HFFc6 (cell line): ENCODE results near the gene MOB3C. TPM values are rescaled to one million over a fixed set of nuclear protein-coding genes. Genes with fewer than 3 reads are reported as not detected.
"Not testable (repeated sequence)": the region's sequence is repeated elsewhere in the genome, so short reads cannot be mapped to it uniquely, and the experiment has no call there.

Source experiments
- DNase-seq: peaks from one replicate; pipeline ENCODE4 v3.0.0-alpha.2; 2018
- H3K27ac Mint-ChIP-seq: 2 replicates; pipeline ENCODE4 v1.8.0; 2020; ENCODE audit warnings: mild to moderate bottlenecking, mixed read lengths
- H3K27me3 Mint-ChIP-seq: 2 replicates; pipeline ENCODE4 v1.8.0; 2021; ENCODE audit warnings: mild to moderate bottlenecking, moderate library complexity, mixed read lengths; ENCODE audit not compliant: insufficient read depth
- H3K36me3 Mint-ChIP-seq: 2 replicates; pipeline ENCODE4 v1.8.0; 2021; ENCODE audit warnings: low read depth, mixed read lengths
- H3K4me1 Mint-ChIP-seq: 2 replicates; pipeline ENCODE4 v1.8.0; 2020; ENCODE audit warnings: low read depth, mixed read lengths
- H3K4me3 Mint-ChIP-seq: 2 replicates; pipeline ENCODE4 v1.8.0; 2020; ENCODE audit warnings: mild to moderate bottlenecking, moderate library complexity, mixed read lengths
- H3K9me3 Mint-ChIP-seq: 2 replicates; pipeline ENCODE4 v1.8.0; 2020; ENCODE audit warnings: mild to moderate bottlenecking, mixed read lengths
- CTCF ChIP-seq: fragments of 200-600 bp; sonication (generic); IDR thresholded peaks from 2 replicates; pipeline ENCODE4 v1.5.0; 2021; ENCODE audit warnings: antibody characterized with exemption, mild to moderate bottlenecking
- long read RNA-seq: library from polyadenylated mRNA; unstranded; transcript quantifications from one replicate; pipeline ENCODE4 v2.0.0, GENCODE V29; 2019
- total RNA-seq, 6 experiments: library from RNA; stranded (reverse); fragmentation: NEBNext Ultra II Directional; extraction: Animal tissue kit (Norgen Biotek cat#: 25700); gene quantifications; 2 replicates in 1 of 6; 3 replicates in 5 of 6; pipeline ENCODE4 v1.2.3, GENCODE V29; 2021

The MOB3C gene
- total RNA-seq = 1 to 10 TPM; 6.3 to 8.5 (median 7.2) TPM
- long read RNA-seq, full-length matches to known transcripts = 7 of 8 reads
- long read RNA-seq, partial matches to known transcripts = 0 of 8 reads
- long read RNA-seq, other reads (novel, unspliced or antisense) = 1 of 8 reads

DNA sequence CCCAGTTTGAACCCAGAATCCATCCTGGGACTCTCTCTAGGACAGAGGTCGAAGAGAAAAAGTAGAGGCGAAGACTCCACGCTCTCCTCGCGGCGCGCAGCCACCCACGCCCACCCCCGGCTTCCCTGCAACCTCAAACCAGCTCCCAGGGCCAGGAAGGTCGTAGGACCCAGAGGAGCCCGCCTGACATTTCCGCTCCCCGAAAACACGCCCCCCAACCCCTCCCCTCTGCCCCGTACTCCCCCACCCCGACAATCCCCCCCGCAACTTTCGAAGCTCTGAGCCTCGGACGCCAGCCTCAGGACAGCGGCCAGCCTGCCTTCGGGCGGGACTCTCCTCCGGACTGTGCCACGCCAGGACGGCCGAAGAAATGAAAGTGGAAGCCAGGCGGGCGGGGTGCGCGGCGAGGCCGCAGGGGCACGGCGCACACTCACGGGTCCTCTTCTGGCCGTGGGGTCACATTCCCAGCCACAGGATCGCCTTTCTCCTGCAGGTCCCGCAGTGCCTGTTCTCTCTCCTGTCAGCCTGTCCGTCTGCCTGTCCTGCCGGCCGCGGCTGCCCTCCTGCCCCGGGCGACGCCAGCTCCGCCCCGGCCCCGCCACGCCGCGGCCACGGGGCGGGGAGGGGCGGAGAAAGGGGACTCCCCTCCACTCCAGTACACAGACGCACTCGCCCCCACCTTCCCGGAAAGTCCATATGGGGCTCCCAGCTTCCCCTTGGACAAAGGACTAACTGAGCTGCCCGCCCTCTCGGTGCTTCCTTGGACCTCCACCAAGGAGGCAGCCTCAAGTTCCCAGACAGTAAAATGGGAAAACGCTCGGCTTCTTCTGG is at the start of gene MOB3C:
Gene MOB3C (minus strand): TSS at position 535 of the 831 bp plus-strand sequence. CDS start 3,490 bp downstream, outside the sequence.
- 0 out of 2 replicates have a peak, but pooled peaks have one; percentile 10 for TF ChIP-seq CTCF
- H3K4me1 Mint-ChIP-seq = peaks cover 55% of the 10 kb centered on the region
- peak within 1 kb of the TSS; percentile 94 for H3K27ac Mint-ChIP-seq
- no peaks in the 10 kb centered on the region; the same call in 1 of the 2 replicates for H3K36me3 Mint-ChIP-seq
- H3K4me3 Mint-ChIP-seq = peak within 1 kb of the TSS; percentile 93
- no peaks in the 10 kb centered on the region; the same call in 1 of the 2 replicates for H3K27me3 Mint-ChIP-seq
- no peaks in the 10 kb centered on the region for H3K9me3 Mint-ChIP-seq
- DNase-seq = peak; percentile 67

GRCh38 chr1:46665983-46666382 is 49.4 kb upstream of the MOB3C start:
- H3K27ac Mint-ChIP-seq = no peak overlapping the region

DNA sequence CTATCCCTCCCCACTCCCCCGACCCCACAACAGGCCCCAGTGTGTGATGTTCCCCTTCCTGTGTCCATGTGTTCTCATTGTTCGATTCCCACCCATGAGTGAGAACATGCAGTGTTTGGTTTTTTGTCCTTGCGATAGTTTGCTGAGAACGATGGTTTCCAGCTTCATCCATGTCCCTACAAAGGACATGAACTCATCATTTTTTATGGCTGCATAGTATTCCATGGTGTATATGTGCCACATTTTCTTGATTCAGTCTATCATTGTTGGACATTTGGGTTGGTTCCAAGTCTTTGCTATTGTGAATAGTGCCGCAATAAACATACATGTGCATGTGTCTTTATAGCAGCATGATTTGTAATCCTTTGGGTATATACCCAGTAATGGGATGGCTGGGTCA is 46.3 kb upstream of the MOB3C start:
- H3K9me3 Mint-ChIP-seq, DNase-seq, H3K27me3 Mint-ChIP-seq, H3K4me3 Mint-ChIP-seq, H3K27ac Mint-ChIP-seq, H3K36me3 Mint-ChIP-seq: not testable (repeated sequence)
- peaks cover 15% of the 10 kb centered on the region for H3K4me1 Mint-ChIP-seq

More at GRCh38 chr1:46665983-46666382, 49.4 kb upstream of the MOB3C start:
- DNase-seq = no peak
- peak; percentile 35 for TF ChIP-seq CTCF
- Mint-ChIP-seq H3K27me3 (no peaks in the 10 kb centered on the region), H3K4me1 (peaks cover 15% of the 10 kb centered on the region), H3K4me3 (no peak overlapping the region), H3K9me3 (no peaks in the 10 kb centered on the region), H3K36me3 (peaks cover 8% of the 10 kb centered on the region)

DNA sequence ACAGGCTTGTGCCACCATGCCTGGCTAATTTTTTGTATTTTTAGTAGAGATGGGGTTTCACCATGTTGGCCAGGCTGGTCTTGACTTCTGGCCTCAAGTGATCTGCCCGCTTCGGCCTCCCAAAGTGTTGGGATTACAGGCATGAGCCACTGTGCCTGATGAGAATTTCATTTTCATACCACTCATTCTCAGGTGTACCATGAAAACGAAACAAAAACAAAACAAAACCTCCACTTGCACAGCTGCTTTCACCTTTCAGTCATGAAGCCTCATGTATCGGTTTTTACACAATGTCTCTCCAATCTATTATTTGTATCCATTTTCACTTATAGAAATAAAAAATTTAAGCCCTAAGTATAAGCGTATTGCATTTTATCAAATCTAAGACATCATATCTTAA is 43.5 kb upstream of the MOB3C start:
- H3K27ac Mint-ChIP-seq, H3K27me3 Mint-ChIP-seq, H3K4me1 Mint-ChIP-seq, H3K9me3 Mint-ChIP-seq, H3K4me3 Mint-ChIP-seq, DNase-seq: not testable (repeated sequence)
- H3K36me3 Mint-ChIP-seq = peaks cover 16% of the 10 kb centered on the region

DNA sequence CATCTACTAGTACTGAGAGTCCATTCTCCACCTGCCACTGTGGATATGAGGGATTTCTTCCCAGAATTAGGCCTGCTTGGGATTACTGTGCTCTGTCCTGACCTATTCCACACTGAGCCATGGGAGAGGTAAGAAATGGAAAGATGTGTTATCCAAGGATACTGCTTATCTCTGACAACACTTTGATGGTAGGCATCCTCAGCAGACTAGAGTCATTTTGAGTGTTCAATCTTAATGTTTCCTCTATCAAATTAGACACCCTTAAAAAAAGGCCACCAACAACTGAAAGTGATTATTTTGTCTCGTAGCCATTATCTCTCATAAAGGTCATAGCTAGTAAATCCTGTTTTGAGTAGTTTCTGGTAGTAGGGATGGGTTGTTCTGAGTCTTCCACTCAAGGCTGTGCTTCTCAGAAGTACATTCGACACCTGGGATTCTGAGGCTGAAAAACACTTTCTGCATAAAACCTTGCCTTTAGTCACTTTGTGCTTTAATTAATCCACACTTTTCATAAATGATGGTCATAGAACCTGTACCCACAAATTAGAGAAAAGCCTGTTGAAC is 42.8 kb upstream of the MOB3C start:
- TF ChIP-seq CTCF = no peak
- no peaks in the 10 kb centered on the region for H3K4me1 Mint-ChIP-seq
- H3K4me3 Mint-ChIP-seq = no peak overlapping the region
- DNase-seq = no peak
- H3K9me3 Mint-ChIP-seq = no peaks in the 10 kb centered on the region
- peaks cover 16% of the 10 kb centered on the region for H3K36me3 Mint-ChIP-seq
- H3K27ac Mint-ChIP-seq = no peak overlapping the region
- H3K27me3 Mint-ChIP-seq = no peaks in the 10 kb centered on the region

DNA sequence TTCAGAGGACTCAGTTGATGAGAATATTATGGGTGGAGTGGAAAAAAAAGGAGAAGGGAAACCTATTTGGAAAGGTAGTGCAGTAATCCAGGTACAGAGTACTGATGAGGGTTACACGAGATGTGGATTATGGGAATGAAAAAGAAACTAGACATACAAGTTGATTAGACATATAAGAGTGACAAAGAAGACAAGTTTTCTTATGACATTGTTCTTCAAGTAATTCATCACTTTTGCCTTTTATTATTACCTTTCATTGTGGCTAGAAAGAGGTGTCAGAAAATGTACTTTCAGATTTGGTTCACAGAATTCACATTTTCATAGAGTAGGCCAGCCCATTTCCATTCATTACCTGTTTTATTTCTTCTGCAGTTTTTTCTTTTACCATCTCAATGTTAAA is 41.2 kb upstream of the MOB3C start:
- H3K4me3 Mint-ChIP-seq = no peak overlapping the region
- peaks cover 16% of the 10 kb centered on the region for H3K36me3 Mint-ChIP-seq
- no peak for DNase-seq
- no peak overlapping the region for H3K27ac Mint-ChIP-seq
- TF ChIP-seq CTCF = no peak
- peaks cover 15% of the 10 kb centered on the region for H3K4me1 Mint-ChIP-seq
- H3K9me3 Mint-ChIP-seq = no peaks in the 10 kb centered on the region
- H3K27me3 Mint-ChIP-seq = no peaks in the 10 kb centered on the region
